Stomach smooth muscle (tissue), 2 donors: Measurements from ENCODE around the gene PLEKHA5.
"Not testable (repeated sequence)": the region's sequence is repeated elsewhere in the genome, so short reads cannot be mapped to it uniquely, and the experiment has no call there.

Experiments
- H3K27ac ChIP-seq: one replicate; pipeline ENCODE4 v1.7.0; 2013; ENCODE audit warnings: mild to moderate bottlenecking, low read length, inconsistent platforms
- H3K27me3 ChIP-seq, 2 donors: one replicate each; pipeline ENCODE4 v1.7.0; 2013; ENCODE audit warnings: low read length in 2 of 2; ENCODE audit not compliant: insufficient read depth in 2 of 2, control insufficient read depth in 1 of 2
- H3K36me3 ChIP-seq, 2 donors: one replicate each; pipeline ENCODE4 v1.7.0; 2013; ENCODE audit warnings: low read length in 2 of 2; ENCODE audit not compliant: control insufficient read depth in 2 of 2, insufficient read depth in 2 of 2
- H3K4me1 ChIP-seq: one replicate; pipeline ENCODE4 v1.7.0; 2013; ENCODE audit warnings: low read length; ENCODE audit not compliant: control insufficient read depth, insufficient read depth
- H3K4me3 ChIP-seq, 2 donors: one replicate each; pipeline ENCODE4 v1.7.0; 2013; ENCODE audit warnings: low read length in 2 of 2
- H3K9ac ChIP-seq, 2 donors: one replicate each; pipeline ENCODE4 v1.7.0; 2013; ENCODE audit warnings: low read length in 2 of 2, mild to moderate bottlenecking in 1 of 2
- H3K9me3 ChIP-seq, 2 donors: one replicate each; pipeline ENCODE4 v1.7.0; 2013; ENCODE audit warnings: low read length in 2 of 2; ENCODE audit not compliant: control insufficient read depth in 2 of 2
- donor health status: healthy.
- donor health status: Pancreatic carcinoma.

Gene PLEKHA5

GRCh38 chr12:19382111-19382526 is 252.6 kb downstream of the PLEKHA5 start:
- Histone ChIP-seq H3K4me3 (no peak overlapping the region), H3K9me3 (no peaks in the 10 kb centered on the region), H3K36me3 (peaks cover 5 to 7% of the 10 kb centered on the region in 2 donors), H3K9ac (no peak overlapping the region), H3K27ac (no peak overlapping the region), H3K4me1 (no peaks in the 10 kb centered on the region), H3K27me3 (no peaks in the 10 kb centered on the region)

GRCh38 chr12:19382563-19382962 is 253.0 kb downstream of the PLEKHA5 start:
- no peaks in the 10 kb centered on the region for H3K9me3 ChIP-seq
- H3K9ac ChIP-seq: no peak overlapping the region
- H3K36me3 ChIP-seq: peaks cover 5 to 7% of the 10 kb centered on the region in 2 donors
- H3K4me1 ChIP-seq: no peaks in the 10 kb centered on the region
- H3K4me3 ChIP-seq: no peak overlapping the region
- H3K27me3 ChIP-seq: no peaks in the 10 kb centered on the region
- no peak overlapping the region for H3K27ac ChIP-seq

GRCh38 chr12:19387161-19387560 is 257.6 kb downstream of the PLEKHA5 start:
- H3K4me1 ChIP-seq: no peaks in the 10 kb centered on the region
- no peak overlapping the region for H3K27ac ChIP-seq
- no peak overlapping the region for H3K4me3 ChIP-seq
- no peak overlapping the region for H3K9ac ChIP-seq
- no peaks in the 10 kb centered on the region for H3K27me3 ChIP-seq
- H3K9me3 ChIP-seq: no peaks in the 10 kb centered on the region
- no peaks in the 10 kb centered on the region for H3K36me3 ChIP-seq

DNA sequence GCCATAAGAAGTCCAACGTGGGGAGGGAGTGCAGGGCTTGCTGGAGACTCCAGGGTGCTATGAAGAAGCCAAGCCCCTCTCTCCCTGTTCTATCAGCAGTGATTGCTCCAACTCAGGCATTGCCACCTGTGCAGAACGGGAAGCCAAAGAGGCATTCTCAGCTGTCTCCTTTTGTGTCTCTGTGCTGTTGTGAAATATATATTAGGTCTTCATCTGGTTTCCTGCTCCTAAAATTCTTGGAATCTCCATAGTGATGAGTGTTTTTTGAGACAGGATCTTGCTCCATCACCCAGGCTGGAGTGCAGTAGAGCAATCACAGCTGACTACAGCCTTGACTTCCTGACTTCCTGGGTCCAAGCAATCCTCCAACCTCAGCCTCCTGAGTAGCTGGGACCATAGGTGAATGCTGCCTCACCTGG is 258.6 kb downstream of the PLEKHA5 start:
- Histone ChIP-seq H3K9ac (no peak overlapping the region), H3K36me3 (no peaks in the 10 kb centered on the region), H3K4me1 (no peaks in the 10 kb centered on the region), H3K27me3 (no peaks in the 10 kb centered on the region), H3K4me3 (no peak overlapping the region), H3K27ac (no peak overlapping the region), H3K9me3 (no peaks in the 10 kb centered on the region)

DNA sequence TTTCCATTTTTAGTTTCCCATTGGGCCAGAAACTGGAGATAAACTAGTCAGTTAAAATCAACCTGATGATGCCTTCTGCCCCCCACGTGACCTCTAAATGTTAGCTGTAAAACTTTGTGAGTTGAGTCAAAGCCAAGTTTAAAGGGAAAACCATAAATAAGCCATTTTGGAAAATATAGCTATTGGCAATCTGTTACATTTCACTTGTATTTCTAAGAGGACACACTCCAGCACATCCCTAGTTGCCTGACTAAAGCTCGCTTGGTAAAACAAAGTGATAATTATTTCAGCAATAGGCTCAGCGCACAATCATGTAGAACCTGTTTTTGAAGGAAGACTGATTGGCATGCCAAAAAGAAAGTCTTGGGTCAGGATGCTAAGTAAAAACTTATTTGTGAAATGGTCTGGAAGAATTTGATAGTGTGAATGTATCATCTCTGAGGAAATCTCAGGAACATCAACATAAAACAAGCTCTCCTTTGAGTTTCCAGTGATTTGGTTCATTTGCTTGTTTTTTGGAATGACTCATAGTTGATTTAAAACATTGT is 260.6 kb downstream of the PLEKHA5 start:
- H3K9ac ChIP-seq: no peak overlapping the region
- H3K9me3 ChIP-seq: no peaks in the 10 kb centered on the region
- no peaks in the 10 kb centered on the region for H3K36me3 ChIP-seq
- H3K27ac ChIP-seq: no peak overlapping the region
- no peaks in the 10 kb centered on the region for H3K4me1 ChIP-seq
- H3K4me3 ChIP-seq: no peak overlapping the region
- H3K27me3 ChIP-seq: no peaks in the 10 kb centered on the region

GRCh38 chr12:19392644-19393043 is 263.1 kb downstream of the PLEKHA5 start:
- not testable (repeated sequence) for H3K27me3 ChIP-seq, H3K9me3 ChIP-seq, H3K27ac ChIP-seq, H3K9ac ChIP-seq, H3K4me3 ChIP-seq, H3K4me1 ChIP-seq, H3K36me3 ChIP-seq

- H3K9ac ChIP-seq: no peak overlapping the region
- H3K4me3 ChIP-seq: no peak overlapping the region
- H3K4me1 ChIP-seq: no peaks in the 10 kb centered on the region
- H3K27ac ChIP-seq: no peak overlapping the region
- H3K9me3 ChIP-seq: no peaks in the 10 kb centered on the region
- no peaks in the 10 kb centered on the region for H3K27me3 ChIP-seq
- no peaks in the 10 kb centered on the region for H3K36me3 ChIP-seq
These were observed 264.9 kb downstream of the PLEKHA5 start for GRCh38 chr12:19394385-19394784.

- Histone ChIP-seq H3K9me3 (no peaks in the 10 kb centered on the region), H3K9ac (no peak overlapping the region), H3K36me3 (no peaks in the 10 kb centered on the region), H3K4me3 (no peak overlapping the region), H3K27me3 (no peaks in the 10 kb centered on the region), H3K27ac (no peak overlapping the region), H3K4me1 (peaks cover 2% of the 10 kb centered on the region)
These were observed 268.0 kb downstream of the PLEKHA5 start for GRCh38 chr12:19397534-19397933.

- Histone ChIP-seq H3K4me3 (no peak overlapping the region), H3K9ac (no peak overlapping the region), H3K36me3 (no peaks in the 10 kb centered on the region), H3K27me3 (no peaks in the 10 kb centered on the region), H3K9me3 (no peaks in the 10 kb centered on the region), H3K27ac (no peak overlapping the region), H3K4me1 (peaks cover 5% of the 10 kb centered on the region)
These were observed 269.1 kb downstream of the PLEKHA5 start for GRCh38 chr12:19398376-19399363.

DNA sequence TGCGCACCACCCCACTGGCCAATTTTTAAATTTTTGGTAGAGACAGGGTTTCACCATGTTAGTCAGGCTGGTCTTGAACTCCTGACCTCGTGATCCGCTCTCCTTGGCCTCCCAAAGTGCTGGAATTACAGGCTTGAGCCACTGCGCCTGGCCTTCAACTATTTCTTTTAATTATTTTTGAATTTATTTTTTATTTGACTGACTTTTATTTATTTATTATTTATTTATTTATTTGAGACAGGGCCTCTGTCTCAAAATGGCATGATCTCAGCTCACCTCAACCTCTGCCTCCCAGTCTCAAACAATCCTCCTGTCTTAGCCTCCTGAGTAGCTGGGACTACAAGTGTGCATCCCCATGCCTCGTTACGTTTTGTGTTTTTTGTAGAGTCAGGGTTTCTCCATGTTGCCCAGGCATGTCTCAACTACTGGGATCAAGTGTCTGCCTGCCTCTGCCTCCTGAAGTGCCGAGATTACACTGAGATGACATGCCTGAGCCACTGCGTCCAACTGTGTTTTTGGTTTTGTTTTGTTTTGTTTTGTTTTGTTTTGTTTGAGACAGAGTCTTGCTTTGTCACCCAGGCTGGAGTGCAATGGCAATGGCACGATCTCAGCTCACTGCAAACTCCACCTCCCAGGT is 271.2 kb downstream of the PLEKHA5 start:
- not testable (repeated sequence) for H3K27me3 ChIP-seq, H3K4me1 ChIP-seq

More for the DNA sequence above, 271.2 kb downstream of the PLEKHA5 start:
- H3K36me3 ChIP-seq, H3K9ac ChIP-seq, H3K27ac ChIP-seq, H3K9me3 ChIP-seq, H3K4me3 ChIP-seq: not testable (repeated sequence)
